A549 (cell line): ENCODE data around the gene ZNF618.

Experiments
- EP300 ChIP-seq, 2 experiments: fragments of >200 bp; sonication (Bioruptor Twin); formaldehyde crosslinking; IDR thresholded peaks; 2 replicates in 1 of 2; 3 replicates in 1 of 2; pipeline ENCODE4 v1.6.1; 2016 to 2017
- ESRRA ChIP-seq: fragments of 150-350 bp; IDR thresholded peaks from 2 replicates; pipeline ENCODE4 v1.6.1; 2014; ENCODE audit warnings: mild to moderate bottlenecking, low read length, borderline replicate concordance
- JUN ChIP-seq, 2 experiments: fragments of >200 bp; sonication (Bioruptor Twin); formaldehyde crosslinking; IDR thresholded peaks; 2 replicates in 1 of 2; 3 replicates in 1 of 2; pipeline ENCODE4 v1.6.1; 2016 to 2017
- MYC ChIP-seq: IDR thresholded peaks from 2 replicates; pipeline ENCODE4 v1.6.1; 2012; ENCODE audit warnings: mild to moderate bottlenecking, inconsistent platforms, low read length, improper control_type of control experiment, borderline replicate concordance
- NFE2L2 ChIP-seq: fragments of 150-350 bp; conservative IDR thresholded peaks from 2 replicates; pipeline ENCODE4 v1.6.1; 2014; ENCODE audit warnings: low read length
- POLR2A ChIP-seq: IDR thresholded peaks from 2 replicates; pipeline ENCODE4 v1.6.1; 2012; ENCODE audit warnings: mild to moderate bottlenecking, low read length
- RCOR1 ChIP-seq: fragments of 150-350 bp; IDR thresholded peaks from 2 replicates; pipeline ENCODE4 v1.6.1; 2014; ENCODE audit warnings: antibody characterized with exemption, low read length, low read depth
- SMC3 ChIP-seq: fragments of >200 bp; sonication (Bioruptor Twin); formaldehyde crosslinking; IDR thresholded peaks from 3 replicates; pipeline ENCODE4 v1.6.1; 2018; ENCODE audit warnings: inconsistent platforms
- TF ChIP-seq, protein P1 (sequence below): fragments of >200 bp; sonication (Bioruptor Twin); formaldehyde crosslinking; IDR thresholded peaks from 3 replicates; pipeline ENCODE4 v1.5.1; 2016
- TF ChIP-seq, protein P2 (sequence below): fragments of 450-650 bp; IDR thresholded peaks from 2 replicates; pipeline ENCODE4 v1.6.1; 2014; ENCODE audit warnings: antibody characterized with exemption
- TF ChIP-seq, protein P3 (sequence below): fragments of >200 bp; sonication (Bioruptor Twin); formaldehyde crosslinking; IDR thresholded peaks from 3 replicates; pipeline ENCODE4 v1.6.1; 2016
- TF ChIP-seq, protein P4 (sequence below): fragments of 200-600 bp; sonication (generic); IDR thresholded peaks from 2 replicates; pipeline ENCODE4 v1.6.1; 2016; ENCODE audit warnings: antibody characterized with exemption, mild to moderate bottlenecking, moderate library complexity
- TF ChIP-seq, protein P5 (sequence below): IDR thresholded peaks from 2 replicates; pipeline ENCODE4 v1.6.1; 2012
- TF ChIP-seq, protein P6 (sequence below): IDR thresholded peaks from 2 replicates; pipeline ENCODE4 v1.6.1; 2012

DNA sequence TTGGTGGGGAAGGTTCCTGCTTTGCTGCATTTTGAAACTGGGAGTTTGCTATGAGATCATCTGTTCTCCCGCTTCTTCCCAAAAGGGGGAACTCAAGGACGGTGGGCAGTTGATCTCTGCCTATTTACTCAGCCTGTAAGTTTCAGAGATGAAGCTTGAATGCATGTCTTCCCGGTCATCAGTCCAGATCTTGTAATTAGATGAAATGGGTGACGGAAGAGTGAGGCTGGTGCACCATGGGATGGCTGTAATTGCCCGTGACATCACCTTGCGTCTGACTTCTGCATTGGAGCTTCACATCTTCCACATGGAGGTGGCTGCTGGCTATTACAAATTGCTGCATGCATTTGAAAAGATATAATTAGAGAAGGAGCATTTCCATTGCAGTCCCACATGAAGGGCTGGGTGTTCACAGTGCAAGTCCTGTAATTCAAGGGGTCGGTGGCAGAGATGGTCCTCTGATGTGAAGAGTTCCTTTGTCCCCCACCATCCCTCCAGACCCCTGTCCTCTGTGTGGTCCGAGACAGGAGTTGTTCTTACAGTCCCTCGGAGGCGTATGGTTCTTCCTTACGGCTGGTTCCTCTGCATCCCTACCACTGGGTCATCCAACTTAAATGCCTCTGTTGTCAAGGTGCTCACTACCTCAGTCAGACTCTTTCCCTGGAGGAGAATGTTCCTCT lies 72.9 kb downstream of the ZNF618 start:
- TF ChIP-seq, protein P1, sequence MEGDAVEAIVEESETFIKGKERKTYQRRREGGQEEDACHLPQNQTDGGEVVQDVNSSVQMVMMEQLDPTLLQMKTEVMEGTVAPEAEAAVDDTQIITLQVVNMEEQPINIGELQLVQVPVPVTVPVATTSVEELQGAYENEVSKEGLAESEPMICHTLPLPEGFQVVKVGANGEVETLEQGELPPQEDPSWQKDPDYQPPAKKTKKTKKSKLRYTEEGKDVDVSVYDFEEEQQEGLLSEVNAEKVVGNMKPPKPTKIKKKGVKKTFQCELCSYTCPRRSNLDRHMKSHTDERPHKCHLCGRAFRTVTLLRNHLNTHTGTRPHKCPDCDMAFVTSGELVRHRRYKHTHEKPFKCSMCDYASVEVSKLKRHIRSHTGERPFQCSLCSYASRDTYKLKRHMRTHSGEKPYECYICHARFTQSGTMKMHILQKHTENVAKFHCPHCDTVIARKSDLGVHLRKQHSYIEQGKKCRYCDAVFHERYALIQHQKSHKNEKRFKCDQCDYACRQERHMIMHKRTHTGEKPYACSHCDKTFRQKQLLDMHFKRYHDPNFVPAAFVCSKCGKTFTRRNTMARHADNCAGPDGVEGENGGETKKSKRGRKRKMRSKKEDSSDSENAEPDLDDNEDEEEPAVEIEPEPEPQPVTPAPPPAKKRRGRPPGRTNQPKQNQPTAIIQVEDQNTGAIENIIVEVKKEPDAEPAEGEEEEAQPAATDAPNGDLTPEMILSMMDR, result no peak
- TF ChIP-seq POLR2A (no peak), ESRRA (no peak), MYC (no peak), SMC3 (no peak), EP300 (IDR thresholded peaks at IDR 0.05) (no peak), RCOR1 (no peak), JUN (IDR thresholded peaks at IDR 0.05) (no peak), NFE2L2 (no peak)
- TF ChIP-seq, protein P2, sequence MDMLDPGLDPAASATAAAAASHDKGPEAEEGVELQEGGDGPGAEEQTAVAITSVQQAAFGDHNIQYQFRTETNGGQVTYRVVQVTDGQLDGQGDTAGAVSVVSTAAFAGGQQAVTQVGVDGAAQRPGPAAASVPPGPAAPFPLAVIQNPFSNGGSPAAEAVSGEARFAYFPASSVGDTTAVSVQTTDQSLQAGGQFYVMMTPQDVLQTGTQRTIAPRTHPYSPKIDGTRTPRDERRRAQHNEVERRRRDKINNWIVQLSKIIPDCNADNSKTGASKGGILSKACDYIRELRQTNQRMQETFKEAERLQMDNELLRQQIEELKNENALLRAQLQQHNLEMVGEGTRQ, result no peak
- TF ChIP-seq, protein P3, sequence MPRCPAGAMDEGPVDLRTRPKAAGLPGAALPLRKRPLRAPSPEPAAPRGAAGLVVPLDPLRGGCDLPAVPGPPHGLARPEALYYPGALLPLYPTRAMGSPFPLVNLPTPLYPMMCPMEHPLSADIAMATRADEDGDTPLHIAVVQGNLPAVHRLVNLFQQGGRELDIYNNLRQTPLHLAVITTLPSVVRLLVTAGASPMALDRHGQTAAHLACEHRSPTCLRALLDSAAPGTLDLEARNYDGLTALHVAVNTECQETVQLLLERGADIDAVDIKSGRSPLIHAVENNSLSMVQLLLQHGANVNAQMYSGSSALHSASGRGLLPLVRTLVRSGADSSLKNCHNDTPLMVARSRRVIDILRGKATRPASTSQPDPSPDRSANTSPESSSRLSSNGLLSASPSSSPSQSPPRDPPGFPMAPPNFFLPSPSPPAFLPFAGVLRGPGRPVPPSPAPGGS, result no peak
- TF ChIP-seq, protein P4, sequence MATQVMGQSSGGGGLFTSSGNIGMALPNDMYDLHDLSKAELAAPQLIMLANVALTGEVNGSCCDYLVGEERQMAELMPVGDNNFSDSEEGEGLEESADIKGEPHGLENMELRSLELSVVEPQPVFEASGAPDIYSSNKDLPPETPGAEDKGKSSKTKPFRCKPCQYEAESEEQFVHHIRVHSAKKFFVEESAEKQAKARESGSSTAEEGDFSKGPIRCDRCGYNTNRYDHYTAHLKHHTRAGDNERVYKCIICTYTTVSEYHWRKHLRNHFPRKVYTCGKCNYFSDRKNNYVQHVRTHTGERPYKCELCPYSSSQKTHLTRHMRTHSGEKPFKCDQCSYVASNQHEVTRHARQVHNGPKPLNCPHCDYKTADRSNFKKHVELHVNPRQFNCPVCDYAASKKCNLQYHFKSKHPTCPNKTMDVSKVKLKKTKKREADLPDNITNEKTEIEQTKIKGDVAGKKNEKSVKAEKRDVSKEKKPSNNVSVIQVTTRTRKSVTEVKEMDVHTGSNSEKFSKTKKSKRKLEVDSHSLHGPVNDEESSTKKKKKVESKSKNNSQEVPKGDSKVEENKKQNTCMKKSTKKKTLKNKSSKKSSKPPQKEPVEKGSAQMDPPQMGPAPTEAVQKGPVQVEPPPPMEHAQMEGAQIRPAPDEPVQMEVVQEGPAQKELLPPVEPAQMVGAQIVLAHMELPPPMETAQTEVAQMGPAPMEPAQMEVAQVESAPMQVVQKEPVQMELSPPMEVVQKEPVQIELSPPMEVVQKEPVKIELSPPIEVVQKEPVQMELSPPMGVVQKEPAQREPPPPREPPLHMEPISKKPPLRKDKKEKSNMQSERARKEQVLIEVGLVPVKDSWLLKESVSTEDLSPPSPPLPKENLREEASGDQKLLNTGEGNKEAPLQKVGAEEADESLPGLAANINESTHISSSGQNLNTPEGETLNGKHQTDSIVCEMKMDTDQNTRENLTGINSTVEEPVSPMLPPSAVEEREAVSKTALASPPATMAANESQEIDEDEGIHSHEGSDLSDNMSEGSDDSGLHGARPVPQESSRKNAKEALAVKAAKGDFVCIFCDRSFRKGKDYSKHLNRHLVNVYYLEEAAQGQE, result no peak
- TF ChIP-seq, protein P5, sequence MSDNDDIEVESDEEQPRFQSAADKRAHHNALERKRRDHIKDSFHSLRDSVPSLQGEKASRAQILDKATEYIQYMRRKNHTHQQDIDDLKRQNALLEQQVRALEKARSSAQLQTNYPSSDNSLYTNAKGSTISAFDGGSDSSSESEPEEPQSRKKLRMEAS, result no peak
- TF ChIP-seq, protein P6, sequence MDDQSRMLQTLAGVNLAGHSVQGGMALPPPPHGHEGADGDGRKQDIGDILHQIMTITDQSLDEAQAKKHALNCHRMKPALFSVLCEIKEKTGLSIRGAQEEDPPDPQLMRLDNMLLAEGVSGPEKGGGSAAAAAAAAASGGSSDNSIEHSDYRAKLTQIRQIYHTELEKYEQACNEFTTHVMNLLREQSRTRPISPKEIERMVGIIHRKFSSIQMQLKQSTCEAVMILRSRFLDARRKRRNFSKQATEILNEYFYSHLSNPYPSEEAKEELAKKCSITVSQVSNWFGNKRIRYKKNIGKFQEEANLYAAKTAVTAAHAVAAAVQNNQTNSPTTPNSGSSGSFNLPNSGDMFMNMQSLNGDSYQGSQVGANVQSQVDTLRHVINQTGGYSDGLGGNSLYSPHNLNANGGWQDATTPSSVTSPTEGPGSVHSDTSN, result no peak
